OCI-LY3 (cell line): ENCODE data around the gene MUL1.

Source experiments
- EZH2phosphoT487 ChIP-seq: fragments of 200-600 bp; shearing (Covaris generic); IDR thresholded peaks from 2 replicates; pipeline ENCODE4 v1.6.1; 2018; ENCODE audit warnings: antibody characterized with exemption, mixed run types, low read depth
- TF ChIP-seq, protein P1 (sequence below): fragments of 200-600, 300-600 bp; sonication (generic); IDR thresholded peaks from 2 replicates; pipeline ENCODE4 v1.5.1; 2014; ENCODE audit warnings: antibody characterized with exemption, low read length, low read depth

DNA sequence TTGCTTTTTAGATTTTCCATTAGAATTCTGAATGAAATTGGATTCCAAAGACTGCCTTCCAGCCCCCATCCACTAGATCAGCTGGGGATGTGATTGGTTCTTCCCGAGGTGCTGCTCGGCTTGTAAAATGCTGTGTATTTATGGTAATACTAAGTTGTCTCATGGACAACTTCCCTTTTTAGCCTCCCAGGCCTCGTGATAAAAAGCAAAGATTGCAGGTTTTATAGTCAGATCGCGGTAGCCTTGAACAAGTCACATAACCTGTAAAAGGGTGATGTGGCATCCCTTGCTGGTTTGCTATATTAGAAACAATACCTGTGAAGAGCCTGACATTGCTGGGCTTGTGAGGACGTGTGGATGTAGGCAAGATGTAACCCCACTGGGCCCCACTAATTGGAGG lies 10.4 kb downstream of the MUL1 start:
- TF ChIP-seq, protein P1, sequence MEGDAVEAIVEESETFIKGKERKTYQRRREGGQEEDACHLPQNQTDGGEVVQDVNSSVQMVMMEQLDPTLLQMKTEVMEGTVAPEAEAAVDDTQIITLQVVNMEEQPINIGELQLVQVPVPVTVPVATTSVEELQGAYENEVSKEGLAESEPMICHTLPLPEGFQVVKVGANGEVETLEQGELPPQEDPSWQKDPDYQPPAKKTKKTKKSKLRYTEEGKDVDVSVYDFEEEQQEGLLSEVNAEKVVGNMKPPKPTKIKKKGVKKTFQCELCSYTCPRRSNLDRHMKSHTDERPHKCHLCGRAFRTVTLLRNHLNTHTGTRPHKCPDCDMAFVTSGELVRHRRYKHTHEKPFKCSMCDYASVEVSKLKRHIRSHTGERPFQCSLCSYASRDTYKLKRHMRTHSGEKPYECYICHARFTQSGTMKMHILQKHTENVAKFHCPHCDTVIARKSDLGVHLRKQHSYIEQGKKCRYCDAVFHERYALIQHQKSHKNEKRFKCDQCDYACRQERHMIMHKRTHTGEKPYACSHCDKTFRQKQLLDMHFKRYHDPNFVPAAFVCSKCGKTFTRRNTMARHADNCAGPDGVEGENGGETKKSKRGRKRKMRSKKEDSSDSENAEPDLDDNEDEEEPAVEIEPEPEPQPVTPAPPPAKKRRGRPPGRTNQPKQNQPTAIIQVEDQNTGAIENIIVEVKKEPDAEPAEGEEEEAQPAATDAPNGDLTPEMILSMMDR, result no peak
- TF ChIP-seq EZH2phosphoT487, result no peak
